H1 (cell line): Measurements from ENCODE around the gene MAPKAP1. TPM values are rescaled to one million over a fixed set of nuclear protein-coding genes. Genes with fewer than 3 reads are reported as not detected.

Source experiments
- CEBPB ChIP-seq: IDR thresholded peaks from 2 replicates; pipeline ENCODE4 v1.6.1; 2012; ENCODE audit warnings: low read depth, low read length
- CTBP2 ChIP-seq: IDR thresholded peaks from 2 replicates; pipeline ENCODE4 v1.7.0; 2011; ENCODE audit warnings: borderline replicate concordance, mild to moderate bottlenecking, moderate library complexity, mixed read lengths, low read length; ENCODE audit not compliant: insufficient read depth, insufficient read length
- SIN3A ChIP-seq, 2 experiments: IDR thresholded peaks in 1 of 2; conservative IDR thresholded peaks in 1 of 2; 2 replicates each; pipeline ENCODE4 v1.6.1; 2011 to 2012; ENCODE audit warnings: low read length in 2 of 2, improper control_type of control experiment in 1 of 2, low read depth in 1 of 2, mild to moderate bottlenecking in 1 of 2
- polyA plus RNA-seq, 7 experiments: library from polyadenylated mRNA; depleted of rRNA in 3 of 7; stranded (reverse) in 5 of 7; unstranded in 2 of 7; fragments of >200 nt in 5 of 7; fragments of 200-250 nt in 2 of 7; gene quantifications; 1 replicate in 5 of 7; 2 replicates in 1 of 7; 4 replicates in 1 of 7; pipeline versions ENCODE4 v1.2.1 to v1.2.3, GENCODE V29; 2011 to 2013; ENCODE audit warnings: missing spikeins in 2 of 7, mixed read lengths in 2 of 7
- total RNA-seq: library from RNA; stranded (reverse); fragmentation: NEBNext Ultra II Directional; extraction: Animal tissue kit (Norgen Biotek cat#: 25700); gene quantifications from 2 replicates; pipeline ENCODE4 v1.2.1, GENCODE V29; 2021
- TF ChIP-seq, protein P1 (sequence below): fragments of 300-600 bp; sonication (generic); IDR thresholded peaks from 2 replicates; pipeline ENCODE4 v1.7.1; 2012; ENCODE audit warnings: low read length, moderate library complexity, mild to moderate bottlenecking, inconsistent platforms; ENCODE audit not compliant: insufficient replicate concordance

The MAPKAP1 gene
- total and polyA plus RNA-seq, 2 of the 8 experiments (the other 6 are each of a cell fraction or from before 2014, with no cell fraction given), result 79.2 to 140 TPM

DNA sequence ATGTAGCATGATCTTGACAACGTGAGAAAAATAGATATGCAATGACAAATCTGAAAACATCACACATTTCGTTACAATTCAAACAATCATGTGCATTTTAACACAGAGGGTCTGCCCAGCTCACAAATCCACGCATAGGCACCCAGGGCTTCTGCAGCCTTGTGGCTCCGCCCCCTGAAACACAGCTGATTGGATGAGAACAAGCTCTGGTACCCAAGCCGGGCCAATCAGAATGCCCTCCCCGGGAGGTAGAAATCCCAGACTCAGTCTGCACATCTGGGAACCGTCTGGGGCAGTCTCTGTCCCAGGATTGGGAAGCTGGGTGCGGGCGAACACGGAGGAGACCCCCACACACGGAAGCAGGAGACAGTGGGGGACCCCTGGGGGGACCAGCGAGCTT, 307.8 kb downstream of the MAPKAP1 start (continued):
- TF ChIP-seq, protein P1, sequence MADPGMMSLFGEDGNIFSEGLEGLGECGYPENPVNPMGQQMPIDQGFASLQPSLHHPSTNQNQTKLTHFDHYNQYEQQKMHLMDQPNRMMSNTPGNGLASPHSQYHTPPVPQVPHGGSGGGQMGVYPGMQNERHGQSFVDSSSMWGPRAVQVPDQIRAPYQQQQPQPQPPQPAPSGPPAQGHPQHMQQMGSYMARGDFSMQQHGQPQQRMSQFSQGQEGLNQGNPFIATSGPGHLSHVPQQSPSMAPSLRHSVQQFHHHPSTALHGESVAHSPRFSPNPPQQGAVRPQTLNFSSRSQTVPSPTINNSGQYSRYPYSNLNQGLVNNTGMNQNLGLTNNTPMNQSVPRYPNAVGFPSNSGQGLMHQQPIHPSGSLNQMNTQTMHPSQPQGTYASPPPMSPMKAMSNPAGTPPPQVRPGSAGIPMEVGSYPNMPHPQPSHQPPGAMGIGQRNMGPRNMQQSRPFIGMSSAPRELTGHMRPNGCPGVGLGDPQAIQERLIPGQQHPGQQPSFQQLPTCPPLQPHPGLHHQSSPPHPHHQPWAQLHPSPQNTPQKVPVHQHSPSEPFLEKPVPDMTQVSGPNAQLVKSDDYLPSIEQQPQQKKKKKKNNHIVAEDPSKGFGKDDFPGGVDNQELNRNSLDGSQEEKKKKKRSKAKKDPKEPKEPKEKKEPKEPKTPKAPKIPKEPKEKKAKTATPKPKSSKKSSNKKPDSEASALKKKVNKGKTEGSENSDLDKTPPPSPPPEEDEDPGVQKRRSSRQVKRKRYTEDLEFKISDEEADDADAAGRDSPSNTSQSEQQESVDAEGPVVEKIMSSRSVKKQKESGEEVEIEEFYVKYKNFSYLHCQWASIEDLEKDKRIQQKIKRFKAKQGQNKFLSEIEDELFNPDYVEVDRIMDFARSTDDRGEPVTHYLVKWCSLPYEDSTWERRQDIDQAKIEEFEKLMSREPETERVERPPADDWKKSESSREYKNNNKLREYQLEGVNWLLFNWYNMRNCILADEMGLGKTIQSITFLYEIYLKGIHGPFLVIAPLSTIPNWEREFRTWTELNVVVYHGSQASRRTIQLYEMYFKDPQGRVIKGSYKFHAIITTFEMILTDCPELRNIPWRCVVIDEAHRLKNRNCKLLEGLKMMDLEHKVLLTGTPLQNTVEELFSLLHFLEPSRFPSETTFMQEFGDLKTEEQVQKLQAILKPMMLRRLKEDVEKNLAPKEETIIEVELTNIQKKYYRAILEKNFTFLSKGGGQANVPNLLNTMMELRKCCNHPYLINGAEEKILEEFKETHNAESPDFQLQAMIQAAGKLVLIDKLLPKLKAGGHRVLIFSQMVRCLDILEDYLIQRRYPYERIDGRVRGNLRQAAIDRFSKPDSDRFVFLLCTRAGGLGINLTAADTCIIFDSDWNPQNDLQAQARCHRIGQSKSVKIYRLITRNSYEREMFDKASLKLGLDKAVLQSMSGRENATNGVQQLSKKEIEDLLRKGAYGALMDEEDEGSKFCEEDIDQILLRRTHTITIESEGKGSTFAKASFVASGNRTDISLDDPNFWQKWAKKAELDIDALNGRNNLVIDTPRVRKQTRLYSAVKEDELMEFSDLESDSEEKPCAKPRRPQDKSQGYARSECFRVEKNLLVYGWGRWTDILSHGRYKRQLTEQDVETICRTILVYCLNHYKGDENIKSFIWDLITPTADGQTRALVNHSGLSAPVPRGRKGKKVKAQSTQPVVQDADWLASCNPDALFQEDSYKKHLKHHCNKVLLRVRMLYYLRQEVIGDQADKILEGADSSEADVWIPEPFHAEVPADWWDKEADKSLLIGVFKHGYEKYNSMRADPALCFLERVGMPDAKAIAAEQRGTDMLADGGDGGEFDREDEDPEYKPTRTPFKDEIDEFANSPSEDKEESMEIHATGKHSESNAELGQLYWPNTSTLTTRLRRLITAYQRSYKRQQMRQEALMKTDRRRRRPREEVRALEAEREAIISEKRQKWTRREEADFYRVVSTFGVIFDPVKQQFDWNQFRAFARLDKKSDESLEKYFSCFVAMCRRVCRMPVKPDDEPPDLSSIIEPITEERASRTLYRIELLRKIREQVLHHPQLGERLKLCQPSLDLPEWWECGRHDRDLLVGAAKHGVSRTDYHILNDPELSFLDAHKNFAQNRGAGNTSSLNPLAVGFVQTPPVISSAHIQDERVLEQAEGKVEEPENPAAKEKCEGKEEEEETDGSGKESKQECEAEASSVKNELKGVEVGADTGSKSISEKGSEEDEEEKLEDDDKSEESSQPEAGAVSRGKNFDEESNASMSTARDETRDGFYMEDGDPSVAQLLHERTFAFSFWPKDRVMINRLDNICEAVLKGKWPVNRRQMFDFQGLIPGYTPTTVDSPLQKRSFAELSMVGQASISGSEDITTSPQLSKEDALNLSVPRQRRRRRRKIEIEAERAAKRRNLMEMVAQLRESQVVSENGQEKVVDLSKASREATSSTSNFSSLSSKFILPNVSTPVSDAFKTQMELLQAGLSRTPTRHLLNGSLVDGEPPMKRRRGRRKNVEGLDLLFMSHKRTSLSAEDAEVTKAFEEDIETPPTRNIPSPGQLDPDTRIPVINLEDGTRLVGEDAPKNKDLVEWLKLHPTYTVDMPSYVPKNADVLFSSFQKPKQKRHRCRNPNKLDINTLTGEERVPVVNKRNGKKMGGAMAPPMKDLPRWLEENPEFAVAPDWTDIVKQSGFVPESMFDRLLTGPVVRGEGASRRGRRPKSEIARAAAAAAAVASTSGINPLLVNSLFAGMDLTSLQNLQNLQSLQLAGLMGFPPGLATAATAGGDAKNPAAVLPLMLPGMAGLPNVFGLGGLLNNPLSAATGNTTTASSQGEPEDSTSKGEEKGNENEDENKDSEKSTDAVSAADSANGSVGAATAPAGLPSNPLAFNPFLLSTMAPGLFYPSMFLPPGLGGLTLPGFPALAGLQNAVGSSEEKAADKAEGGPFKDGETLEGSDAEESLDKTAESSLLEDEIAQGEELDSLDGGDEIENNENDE, result no peak
- no peak for TF ChIP-seq SIN3A (conservative IDR thresholded peaks at IDR 0.05 in 1 of 2, IDR thresholded peaks at IDR 0.05 in 1 of 2; ENCODE audit: low read depth in 1 of 2, low read length in 2 of 2)
- TF ChIP-seq CTBP2, result no peak
- no peak for TF ChIP-seq CEBPB
